ENCODE results near the gene MT1M. TPM values are rescaled to one million over a fixed set of nuclear protein-coding genes. Genes with fewer than 3 reads are reported as not detected.
"Not testable (repeated sequence)": the region's sequence is repeated elsewhere in the genome, so short reads cannot be mapped to it uniquely, and the experiment has no call there.

MT1M gene
- not detected for total RNA-seq

DNA sequence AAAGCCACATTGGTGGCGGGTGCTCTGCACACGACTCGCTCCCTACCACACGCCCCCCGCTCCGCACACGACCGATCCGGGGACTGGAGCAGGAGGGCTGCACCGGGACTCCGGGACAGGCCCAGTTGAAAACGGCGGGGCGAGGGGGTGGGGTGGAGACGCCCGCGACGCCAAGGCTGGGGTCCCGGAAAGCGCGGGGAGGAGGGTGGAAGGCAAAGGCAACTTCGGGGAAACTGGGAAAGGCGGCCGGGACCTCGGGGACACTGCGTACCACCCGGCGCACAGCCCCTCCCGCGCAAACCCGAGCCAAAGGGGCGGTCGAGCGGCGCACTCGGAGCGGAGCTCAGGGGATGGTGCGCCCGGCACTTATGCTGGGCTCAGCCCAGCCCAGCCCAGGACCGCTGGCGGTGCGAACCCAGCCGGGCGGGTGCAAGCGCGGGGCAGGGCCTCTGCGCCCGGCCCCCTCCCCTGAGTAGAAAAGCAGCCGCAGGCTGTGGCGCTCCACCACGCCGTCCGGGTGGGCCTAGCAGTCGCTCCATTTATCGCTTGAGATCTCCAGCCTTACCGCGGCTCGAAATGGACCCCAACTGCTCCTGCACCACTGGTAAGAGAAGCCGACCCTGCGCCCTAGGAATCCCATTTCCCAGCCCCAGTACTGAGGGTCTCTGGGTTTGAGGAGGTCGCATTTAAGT is at the start of gene MT1M:
Gene MT1M, plus strand, starts transcription at position 504 of the 692 bp plus-strand sequence. Its CDS starts 73 bp downstream, at position 577.
- ATAC-seq (peak in 1 of 2 donors; percentile 67), DNase-seq (ENCODE audit: low spot score in 2 of 2) (no peak)
- H3K27ac Mint-ChIP-seq = no peak within 1 kb of the TSS
- peaks cover 5 to 14% of the 10 kb centered on the region in 2 donors for H3K36me3 Mint-ChIP-seq
- H3K9me3 Mint-ChIP-seq = no peaks in the 10 kb centered on the region

DNA sequence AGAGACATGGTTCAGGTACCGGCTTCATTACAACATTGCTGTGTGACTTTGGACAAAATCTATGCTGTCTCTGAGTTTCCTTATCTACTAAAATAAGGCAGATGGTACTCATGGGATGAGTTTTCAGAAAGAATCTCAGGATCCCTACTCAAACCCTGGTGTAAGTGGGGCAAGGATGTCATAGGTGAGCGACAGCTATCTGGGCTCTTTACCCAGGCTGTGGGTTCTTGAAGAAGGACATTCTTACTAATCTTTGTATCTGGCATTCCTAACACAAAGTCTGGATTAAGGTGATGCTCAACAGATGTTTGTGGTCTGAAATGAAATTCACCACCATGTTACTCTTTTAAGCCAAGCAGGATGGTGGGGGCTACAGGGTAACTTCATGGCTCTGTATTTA is 49.5 kb upstream of the MT1M start:
- H3K27ac Mint-ChIP-seq; H3K36me3 Mint-ChIP-seq; H3K9me3 Mint-ChIP-seq; DNase-seq (ENCODE audit: low spot score in 2 of 2); ATAC-seq: not testable (repeated sequence)

DNA sequence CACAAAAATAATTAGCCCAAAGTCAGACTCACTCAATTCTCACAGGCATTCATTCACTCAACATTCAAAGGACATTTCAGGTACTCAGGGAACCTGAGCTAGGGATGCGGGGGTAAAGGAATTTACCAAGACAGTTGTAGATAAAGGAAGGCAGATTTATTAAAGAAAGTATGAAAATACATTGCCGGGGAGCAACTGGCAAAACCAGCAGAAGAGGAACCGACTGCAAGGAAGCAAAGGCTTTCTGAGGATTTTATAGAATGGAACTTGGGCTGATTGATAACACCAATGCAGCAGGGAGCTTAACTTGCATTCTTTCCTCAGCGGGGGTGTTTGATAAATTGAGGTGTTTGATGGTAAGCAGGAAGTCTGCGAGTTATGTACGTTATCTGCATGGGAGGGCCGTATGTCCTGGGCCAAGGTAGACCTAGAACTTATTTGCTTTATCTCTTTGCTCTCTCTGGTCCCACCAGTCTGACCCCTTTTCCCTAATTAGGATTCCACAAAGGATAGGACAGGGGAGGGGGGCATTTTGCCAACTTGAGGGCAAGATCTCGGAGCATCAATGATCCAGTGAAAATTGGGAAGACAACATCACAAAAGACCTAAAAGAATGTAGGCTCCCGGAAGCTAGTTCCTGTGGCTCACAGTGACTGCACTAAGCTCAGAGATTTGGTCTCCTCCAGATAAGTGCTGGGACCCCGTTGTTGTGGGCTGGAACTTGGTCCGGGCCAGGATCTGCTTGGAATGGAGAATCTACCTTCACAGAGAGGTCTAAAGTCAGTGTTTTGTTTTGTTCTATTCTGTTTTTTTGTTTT is 48.9 kb upstream of the MT1M start:
- Mint-ChIP-seq H3K36me3 (peaks cover 0 to under 1% of the 10 kb centered on the region in 2 donors), H3K27ac (no peak overlapping the region), H3K9me3 (no peaks in the 10 kb centered on the region)
- DNase-seq (ENCODE audit: low spot score in 2 of 2) (no peak), ATAC-seq (no peak)

DNA sequence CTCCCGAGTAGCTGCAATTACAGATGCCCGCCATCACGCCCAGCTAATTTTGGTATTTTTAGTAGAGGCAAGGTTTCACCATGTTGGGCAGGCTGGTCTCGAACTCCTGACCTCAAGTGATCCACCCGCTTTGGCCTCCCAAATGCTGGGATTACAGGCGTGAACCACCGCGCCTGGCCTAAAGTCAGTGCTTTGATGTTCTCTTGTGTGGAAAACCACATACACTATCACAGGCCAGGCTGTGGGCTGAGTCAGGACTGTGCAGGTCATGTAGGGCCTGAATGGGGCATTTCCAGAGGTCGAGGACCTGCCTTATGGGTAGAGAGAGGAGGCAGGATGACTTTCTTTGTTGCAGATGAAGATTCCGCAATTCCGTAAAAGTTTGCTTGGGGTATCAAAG is 48.2 kb upstream of the MT1M start:
- Mint-ChIP-seq H3K9me3 (no peaks in the 10 kb centered on the region), H3K27ac (no peak overlapping the region), H3K36me3 (peaks cover 0 to 5% of the 10 kb centered on the region in 2 donors)
- ATAC-seq (no peak), DNase-seq (ENCODE audit: low spot score in 2 of 2) (no peak)

DNA sequence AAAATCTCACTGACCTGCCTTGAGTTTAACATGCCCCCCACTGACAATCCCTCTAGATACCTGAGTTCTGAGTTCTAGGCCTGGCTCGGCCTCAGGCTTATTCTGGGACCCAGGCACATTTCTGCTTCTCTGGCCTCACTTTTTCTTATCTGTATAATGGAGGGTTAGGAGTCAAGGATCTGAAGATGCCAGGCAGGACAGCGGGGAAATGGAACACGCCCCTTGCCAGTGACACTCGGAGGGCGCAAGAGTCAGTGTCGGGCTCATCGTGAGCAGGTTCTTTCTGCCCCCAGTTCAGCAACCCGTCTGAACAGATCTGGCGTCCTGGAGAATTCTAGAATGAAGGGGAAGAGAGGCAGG is 43.7 kb upstream of the MT1M start:
- Mint-ChIP-seq H3K36me3 (peaks cover 0 to 12% of the 10 kb centered on the region in 2 donors), H3K27ac (no peak overlapping the region), H3K9me3 (no peaks in the 10 kb centered on the region)
- ATAC-seq (no peak), DNase-seq (ENCODE audit: low spot score in 2 of 2) (no peak)

DNA sequence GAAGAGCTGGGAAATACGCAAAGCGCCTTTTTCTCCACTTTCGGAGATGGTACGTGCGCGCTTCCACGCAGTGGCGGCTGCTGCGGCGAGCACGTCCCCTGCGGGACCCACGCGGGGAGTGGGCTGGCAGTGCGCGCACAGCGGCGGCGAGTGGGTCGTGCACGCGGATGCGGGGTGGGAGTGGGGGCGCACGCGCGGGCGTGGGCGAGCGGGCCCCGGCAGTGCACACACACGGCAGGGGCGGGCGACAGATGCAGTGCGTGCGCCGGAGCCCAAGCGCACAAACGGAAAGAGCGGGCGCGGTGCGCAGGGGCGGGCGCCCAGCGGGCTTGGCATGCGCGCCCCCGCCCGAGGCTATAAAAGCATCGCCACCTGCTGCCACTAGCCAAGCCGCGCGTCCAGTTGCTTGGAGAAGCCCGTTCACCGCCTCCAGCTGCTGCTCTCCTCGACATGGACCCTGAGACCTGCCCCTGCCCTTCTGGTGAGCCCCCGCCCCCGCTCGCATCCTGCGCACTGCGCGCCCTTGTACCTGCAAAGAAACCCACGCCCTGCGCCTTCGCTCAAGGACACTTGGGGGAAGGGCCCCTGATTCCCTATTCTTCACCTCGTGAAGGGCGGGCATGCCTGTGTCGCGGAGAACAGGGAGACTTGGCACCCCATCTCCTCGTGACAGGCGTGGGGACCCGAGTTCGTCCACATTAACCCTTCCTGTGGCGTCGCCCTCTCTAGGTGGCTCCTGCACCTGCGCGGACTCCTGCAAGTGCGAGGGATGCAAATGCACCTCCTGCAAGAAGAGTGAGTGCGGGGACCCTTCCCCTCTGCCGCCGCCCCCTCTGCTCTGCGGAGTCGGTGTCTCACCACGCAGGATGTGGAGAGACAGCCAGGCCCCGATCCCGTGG is 43.1 kb upstream of the MT1M start, which contains the start of gene MT3:
Gene MT3, plus strand, starts transcription at position 388 of the 899 bp plus-strand sequence. Its CDS starts 63 bp downstream, at position 451.
- Mint-ChIP-seq H3K27ac (no peak within 1 kb of the TSS), H3K9me3 (no peaks in the 10 kb centered on the region), H3K36me3 (peaks cover 0 to 12% of the 10 kb centered on the region in 2 donors)
- ATAC-seq = peak; percentile 64 to 90
- DNase-seq (ENCODE audit: low spot score in 2 of 2) = peak in 1 of 2 donors; percentile 62

DNA sequence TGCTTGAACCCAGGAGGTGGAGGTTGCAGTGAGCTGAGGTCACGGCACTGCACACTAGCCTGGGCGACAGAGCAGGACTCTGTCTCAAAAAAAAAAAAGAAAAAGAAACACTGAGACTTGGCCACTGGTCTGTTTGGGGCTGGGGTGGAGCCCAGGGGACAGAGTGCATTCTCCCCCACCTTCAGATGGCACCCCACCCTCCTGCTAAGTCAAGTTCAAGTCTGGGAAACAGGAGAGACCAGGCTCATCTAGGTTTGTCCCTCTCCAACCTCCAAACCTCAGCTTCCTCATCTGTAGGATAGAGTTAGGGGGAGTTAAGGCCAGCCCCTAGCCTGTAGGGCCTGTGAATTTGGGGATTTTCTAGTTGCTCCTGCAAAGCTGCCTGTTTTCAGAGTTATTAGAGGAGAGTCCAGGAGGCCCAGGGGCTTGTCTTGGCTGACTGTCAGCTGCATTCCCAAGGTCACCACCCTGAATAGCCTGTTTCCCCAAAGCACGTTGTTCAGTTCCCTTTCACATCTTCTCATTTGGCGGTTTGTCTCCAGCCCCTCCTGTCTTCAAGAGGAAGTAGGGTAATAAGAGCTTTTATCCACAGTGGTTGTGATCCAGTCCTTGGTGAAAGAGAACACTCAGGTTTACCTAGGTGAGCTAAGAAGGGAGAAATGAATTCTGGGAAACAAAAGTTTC is 40.9 kb upstream of the MT1M start:
- ATAC-seq = no peak
- DNase-seq (ENCODE audit: low spot score in 2 of 2) = no peak
- H3K27ac Mint-ChIP-seq = no peak overlapping the region
- H3K36me3 Mint-ChIP-seq = peaks cover 0 to 12% of the 10 kb centered on the region in 2 donors
- H3K9me3 Mint-ChIP-seq = no peaks in the 10 kb centered on the region

DNA sequence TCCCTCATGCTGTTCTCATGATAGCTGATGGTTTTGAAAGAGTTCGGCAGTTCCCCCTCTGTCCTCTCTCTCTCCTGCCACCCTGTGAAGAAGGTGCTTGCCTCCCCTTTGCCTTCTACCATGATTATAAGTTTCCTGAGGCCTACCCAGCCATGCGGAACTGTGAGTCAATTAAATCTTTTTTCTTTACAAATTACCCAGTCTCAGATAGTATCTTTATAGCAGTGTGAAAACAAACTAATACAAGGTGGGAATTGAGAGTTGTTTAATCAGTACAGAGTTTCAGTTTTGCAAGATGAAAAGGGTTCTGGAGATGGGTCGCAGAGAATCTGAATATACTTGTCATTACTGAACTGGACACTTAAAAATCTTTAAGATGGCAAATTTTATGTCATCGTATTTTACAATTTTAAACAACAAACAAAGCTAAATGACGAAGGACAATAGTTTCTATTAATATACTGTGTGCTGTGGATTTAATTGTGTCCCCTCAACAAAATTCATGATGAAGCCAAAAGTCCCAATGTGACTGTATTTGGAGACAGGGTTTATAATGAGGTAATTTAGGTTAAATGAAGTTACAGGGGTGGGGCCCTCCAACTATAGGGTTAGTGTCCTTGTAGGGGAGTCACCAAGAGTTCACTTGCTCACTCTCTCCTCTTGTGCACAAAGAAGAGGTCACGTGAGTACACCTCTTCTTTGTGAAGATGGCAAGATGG is 38.7 kb upstream of the MT1M start:
- no peak overlapping the region for H3K27ac Mint-ChIP-seq
- no peaks in the 10 kb centered on the region for H3K9me3 Mint-ChIP-seq
- peaks cover 0 to 10% of the 10 kb centered on the region in 2 donors for H3K36me3 Mint-ChIP-seq
- no peak for DNase-seq (ENCODE audit: low spot score in 2 of 2)
- ATAC-seq = no peak

DNA sequence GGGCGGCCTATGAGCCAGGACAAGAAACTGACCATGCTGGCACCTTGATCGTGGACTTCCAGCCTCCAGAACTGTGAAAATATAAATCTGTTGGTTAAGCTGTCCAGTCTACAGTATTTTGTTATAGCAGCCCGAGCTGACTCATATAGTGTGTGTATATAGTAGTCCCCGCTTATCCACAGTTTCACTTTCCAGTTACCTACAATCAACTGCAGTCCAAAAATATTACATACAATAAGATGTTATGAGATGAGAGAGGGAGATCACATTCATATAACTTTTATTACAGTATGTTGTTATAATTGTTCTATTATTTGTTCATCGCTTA is 38.2 kb upstream of the MT1M start:
- no peak for ATAC-seq
- H3K36me3 Mint-ChIP-seq = peaks cover 0 to 7% of the 10 kb centered on the region in 2 donors
- no peaks in the 10 kb centered on the region for H3K9me3 Mint-ChIP-seq

DNA sequence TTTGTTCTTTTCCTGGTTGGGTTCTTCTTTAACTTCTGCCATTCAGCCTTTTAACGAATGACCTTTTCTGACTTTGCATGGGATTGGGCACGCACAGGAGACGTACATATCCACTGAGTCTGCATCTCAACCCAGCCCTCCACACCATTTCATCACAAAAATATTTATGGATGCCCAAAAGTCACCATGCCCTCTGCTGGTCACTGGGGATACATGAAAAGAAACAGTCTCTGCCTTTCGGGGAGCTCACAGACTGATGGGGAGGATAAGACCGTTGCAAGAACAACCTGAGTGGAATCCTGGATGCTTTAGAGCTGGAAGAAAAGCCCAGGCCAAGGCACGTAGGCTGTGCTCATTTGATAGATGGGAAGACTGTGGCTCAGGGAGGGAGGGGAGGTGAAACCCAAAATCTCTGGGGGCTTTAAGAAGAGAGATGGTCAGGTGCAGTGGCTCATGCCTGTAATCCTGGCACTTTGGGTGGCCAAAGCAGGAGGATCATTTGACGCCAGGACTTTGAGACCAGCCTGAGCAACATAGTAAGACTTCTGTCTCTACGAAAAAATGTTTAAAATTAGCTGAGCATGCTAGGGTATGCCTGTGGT is 32.0 kb upstream of the MT1M start:
- no peaks in the 10 kb centered on the region for H3K9me3 Mint-ChIP-seq
- DNase-seq (ENCODE audit: low spot score in 2 of 2) (no peak), ATAC-seq (peak; percentile 40 to 63)
- no peak overlapping the region for H3K27ac Mint-ChIP-seq
- H3K36me3 Mint-ChIP-seq = no peaks in the 10 kb centered on the region

More for the DNA sequence above, 38.2 kb upstream of the MT1M start:
- no peak overlapping the region for H3K27ac Mint-ChIP-seq
- no peak for DNase-seq (ENCODE audit: low spot score in 2 of 2)

DNA sequence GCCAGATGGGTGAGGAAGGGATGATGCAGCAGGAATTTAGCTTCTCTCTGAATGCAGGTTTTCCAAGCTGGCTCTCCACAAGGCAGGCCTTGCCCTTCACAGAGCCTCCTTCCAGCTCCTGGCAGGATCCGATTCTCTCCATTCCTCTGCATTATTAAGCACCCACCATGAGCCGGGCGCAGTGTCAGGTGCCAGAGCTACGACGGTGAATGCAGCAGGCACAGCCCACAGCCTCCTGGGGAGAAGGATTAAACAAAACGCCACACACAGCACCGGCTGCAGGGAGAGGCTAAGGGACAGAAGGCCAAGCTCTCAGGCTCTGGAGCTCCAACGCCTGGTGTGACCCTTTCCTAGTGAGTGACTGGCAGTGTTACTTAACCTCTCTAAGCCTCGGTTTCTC is 31.1 kb upstream of the MT1M start:
- Mint-ChIP-seq H3K27ac (no peak overlapping the region), H3K36me3 (no peaks in the 10 kb centered on the region), H3K9me3 (no peaks in the 10 kb centered on the region)
- ATAC-seq (no peak), DNase-seq (ENCODE audit: low spot score in 2 of 2) (no peak)

DNA sequence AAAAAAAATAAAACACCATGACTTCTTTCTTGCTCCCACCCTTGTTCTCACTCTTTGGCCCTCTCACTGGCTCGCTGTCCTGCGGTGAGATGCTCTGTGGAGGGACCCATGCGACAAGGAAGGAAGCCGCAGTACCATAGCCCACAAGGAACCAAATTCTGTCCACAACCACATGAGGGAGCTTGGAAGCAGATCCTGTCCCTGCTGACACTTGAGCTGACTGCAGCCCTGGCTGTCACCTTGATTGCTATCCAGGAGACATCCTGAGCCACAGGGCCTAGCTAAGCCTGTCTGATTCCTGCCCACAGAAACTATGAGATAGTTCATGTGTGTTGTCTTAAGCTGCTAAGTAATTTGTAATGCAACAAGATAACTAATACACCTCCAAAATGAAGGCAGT is 28.9 kb upstream of the MT1M start:
- H3K27ac Mint-ChIP-seq = no peak overlapping the region
- ATAC-seq = no peak

DNA sequence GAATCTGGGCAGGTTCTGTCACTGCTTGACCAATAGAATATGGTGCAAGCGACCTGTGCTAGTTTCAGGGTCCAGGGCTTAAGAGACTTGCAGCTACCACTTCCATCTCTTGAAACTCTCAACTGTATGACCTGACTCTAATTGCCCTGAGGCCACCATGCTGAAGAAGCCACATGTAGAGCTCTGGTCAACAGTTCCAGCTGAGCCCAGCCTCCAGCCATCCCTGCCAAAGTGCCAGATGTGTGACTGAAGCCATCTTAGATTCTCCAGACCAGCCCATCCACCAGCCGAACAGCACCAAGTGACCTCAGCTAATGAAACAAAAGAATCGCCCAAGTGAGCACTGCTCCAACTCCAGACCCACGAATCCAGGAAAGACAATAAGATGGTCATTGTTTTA is 27.5 kb upstream of the MT1M start:
- DNase-seq (ENCODE audit: low spot score in 2 of 2) (no peak), ATAC-seq (no peak)
- Mint-ChIP-seq H3K27ac (no peak overlapping the region), H3K9me3 (no peaks in the 10 kb centered on the region), H3K36me3 (peaks cover 6 to 10% of the 10 kb centered on the region in 2 donors)

More for the DNA sequence above, 28.9 kb upstream of the MT1M start:
- no peak for DNase-seq (ENCODE audit: low spot score in 2 of 2)
- peaks cover 0 to under 1% of the 10 kb centered on the region in 2 donors for H3K36me3 Mint-ChIP-seq
- H3K9me3 Mint-ChIP-seq = no peaks in the 10 kb centered on the region

DNA sequence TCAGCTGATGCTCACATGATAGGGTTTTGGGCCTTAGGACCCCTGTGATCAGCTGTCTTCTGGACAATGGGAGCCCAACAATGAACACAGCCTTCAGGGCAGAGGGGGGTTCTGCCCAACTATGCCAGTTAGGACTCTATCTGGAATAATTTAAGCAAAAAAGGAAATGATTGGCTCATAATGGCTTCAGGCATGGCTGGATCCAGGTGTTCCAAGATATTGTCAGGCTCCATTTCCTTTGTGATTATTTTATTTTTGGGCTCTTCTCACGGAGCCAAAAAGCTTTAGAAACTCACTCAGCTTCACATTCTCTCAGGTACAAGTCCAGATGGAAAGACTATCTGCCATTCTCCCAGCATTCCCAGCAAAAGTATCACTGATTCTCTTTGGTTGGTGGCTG is 27.0 kb upstream of the MT1M start:
- Mint-ChIP-seq H3K27ac (peak overlapping the region in 1 of 2 donors; percentile 94), H3K9me3 (no peaks in the 10 kb centered on the region), H3K36me3 (peaks cover 6 to 10% of the 10 kb centered on the region in 2 donors)
- ATAC-seq = no peak
- DNase-seq (ENCODE audit: low spot score in 2 of 2) = no peak

DNA sequence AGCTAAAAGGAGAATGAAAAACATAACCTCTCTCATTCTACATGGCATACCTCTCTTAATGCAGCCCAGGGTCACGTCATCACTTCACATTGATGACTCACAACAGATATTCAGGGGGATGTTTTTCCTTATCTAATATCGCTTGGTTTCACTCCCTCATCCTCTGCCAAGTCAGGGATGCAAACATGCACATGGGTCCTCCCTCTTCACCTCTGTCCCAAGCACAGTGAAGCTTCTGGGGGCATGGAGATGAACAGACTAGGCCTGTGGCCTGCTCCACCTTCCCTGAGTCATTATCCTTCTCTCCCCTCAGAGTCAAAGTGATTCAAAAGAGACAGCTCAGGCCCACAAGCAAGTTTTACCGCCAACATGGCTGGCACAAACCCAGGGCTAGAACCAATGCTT is 26.4 kb upstream of the MT1M start:
- Mint-ChIP-seq H3K36me3 (peaks cover 6 to 10% of the 10 kb centered on the region in 2 donors), H3K9me3 (no peaks in the 10 kb centered on the region), H3K27ac (peak overlapping the region in 1 of 2 donors; percentile 94)
- DNase-seq (ENCODE audit: low spot score in 2 of 2) (no peak), ATAC-seq (no peak)

All from activated naive CD4-positive, alpha-beta T cell treated with anti-CD3 and anti-CD28 coated beads, Interleukin-2, amount 50 U/mL, for 72 hours (primary cell).